HG03575 (cell line): ENCODE results near the gene PGRMC2.
A peak's percentile ranks its signal among the peaks of the same experiment; 100 is the strongest.

Experiments used
- ATAC-seq: cut with Tn5 transposase; IDR thresholded peaks from one replicate; pipeline ENCODE4 v1.9.1; 2021; ENCODE audit not compliant: unreplicated experiment, insufficient number of reproducible peaks, low FRiP score; ENCODE audit errors: extremely low read depth

PGRMC2 gene

GRCh38 chr4:128234836-128235235, 52.8 kb downstream of the PGRMC2 start:
- ATAC-seq: no peak

- ATAC-seq: no peak
Measured at GRCh38 chr4:128232719-128233118, 54.9 kb downstream of the PGRMC2 start.

- ATAC-seq: no peak
Measured at GRCh38 chr4:128228845-128229795, 58.5 kb downstream of the PGRMC2 start.

- no peak for ATAC-seq
Measured at GRCh38 chr4:128227991-128228571, 59.5 kb downstream of the PGRMC2 start.

GRCh38 chr4:128225148-128225547, 62.5 kb downstream of the PGRMC2 start:
- no peak for ATAC-seq

GRCh38 chr4:128221586-128221985, 66.0 kb downstream of the PGRMC2 start:
- ATAC-seq: no peak

- peak; percentile 74 for ATAC-seq
Measured at GRCh38 chr4:128220286-128221235, 67.1 kb downstream of the PGRMC2 start.
